Thyroid gland (tissue), 4 donors: Measurements from ENCODE around the gene KRI1.

Experiments used
- CTCF ChIP-seq, 6 experiments: fragments of 200-600 bp in 3 of 6; fragments of 450-650 bp in 3 of 6; sonication (generic) in 3 of 6; IDR thresholded peaks; one replicate each; pipeline ENCODE4 v1.5.1; 2016 to 2019; ENCODE audit warnings: antibody characterized with exemption in 6 of 6, mild to moderate bottlenecking in 2 of 6, inconsistent platforms in 1 of 6, moderate library complexity in 1 of 6
- POLR2A ChIP-seq, 2 donors: fragments of 450-650 bp; IDR thresholded peaks; one replicate each; pipeline ENCODE4 v1.6.1; 2017; ENCODE audit warnings: antibody characterized with exemption in 2 of 2, mild to moderate bottlenecking in 2 of 2, moderate library complexity in 1 of 2

GRCh38 chr19:10600149-10600548 lies 34.3 kb upstream of the KRI1 start:
- TF ChIP-seq CTCF (IDR thresholded peaks at IDR 0.05) = no peak
- TF ChIP-seq POLR2A (IDR thresholded peaks at IDR 0.05) = no peak
